Lower lobe of right lung (tissue), 2 donors: ENCODE data around the gene NDRG4. TPM values are rescaled to one million over a fixed set of nuclear protein-coding genes. Genes with fewer than 3 reads are reported as not detected.

Source experiments
- ATAC-seq, 2 donors: fragments of 200-7000 bp; cut with Tn5 transposase; one replicate each; pipeline ENCODE4 v1.9.1; 2020 to 2022; ENCODE audit warnings: mild to moderate bottlenecking in 2 of 2, moderate library complexity in 2 of 2
- DNase-seq: peaks from one replicate; pipeline ENCODE4 v3.0.0-alpha.2; 2020
- H3K27ac ChIP-seq: fragments of 200-600 bp; one replicate; pipeline ENCODE4 v1.8.0; 2022
- H3K27me3 ChIP-seq: fragments of 200-600 bp; one replicate; pipeline ENCODE4 v1.8.0; 2022; ENCODE audit warnings: low read depth
- H3K36me3 ChIP-seq: fragments of 200-600 bp; one replicate; pipeline ENCODE4 v1.8.0; 2022; ENCODE audit warnings: mild to moderate bottlenecking
- H3K4me1 ChIP-seq: fragments of 200-600 bp; one replicate; pipeline ENCODE4 v1.8.0; 2022
- H3K4me3 ChIP-seq: fragments of 200-600 bp; one replicate; pipeline ENCODE4 v1.8.0; 2022; ENCODE audit warnings: mild to moderate bottlenecking
- H3K9me3 ChIP-seq: fragments of 200-600 bp; one replicate; pipeline ENCODE4 v1.8.0; 2022
- intact Hi-C: fragments of 100-400 bp; cut with DNase I; formaldehyde crosslinking; loops from one replicate; pipeline ENCODE4 v1.11.0; 2022
- total RNA-seq: library from RNA; stranded (reverse); fragmentation: NEBNext Ultra II Directional; extraction: Animal tissue kit (Norgen Biotek cat#: 25700); gene quantifications from one replicate; pipeline ENCODE4 v1.2.1, GENCODE V29; 2021
- TF ChIP-seq, protein P1 (sequence below): fragments of 200-600 bp; IDR thresholded peaks from one replicate; pipeline ENCODE4 v1.8.0; 2022; ENCODE audit warnings: antibody characterized with exemption, mild to moderate bottlenecking
- donor health status: DM: no; HTN: yes; CAD: no; lungs with severe emphysema.

Gene NDRG4
- total RNA-seq, 1 donor from 2014 or later, result 47.9 TPM

GRCh38 chr16:58508671-58509251, 8.8 kb downstream of the NDRG4 start:
- TF ChIP-seq, protein P1, sequence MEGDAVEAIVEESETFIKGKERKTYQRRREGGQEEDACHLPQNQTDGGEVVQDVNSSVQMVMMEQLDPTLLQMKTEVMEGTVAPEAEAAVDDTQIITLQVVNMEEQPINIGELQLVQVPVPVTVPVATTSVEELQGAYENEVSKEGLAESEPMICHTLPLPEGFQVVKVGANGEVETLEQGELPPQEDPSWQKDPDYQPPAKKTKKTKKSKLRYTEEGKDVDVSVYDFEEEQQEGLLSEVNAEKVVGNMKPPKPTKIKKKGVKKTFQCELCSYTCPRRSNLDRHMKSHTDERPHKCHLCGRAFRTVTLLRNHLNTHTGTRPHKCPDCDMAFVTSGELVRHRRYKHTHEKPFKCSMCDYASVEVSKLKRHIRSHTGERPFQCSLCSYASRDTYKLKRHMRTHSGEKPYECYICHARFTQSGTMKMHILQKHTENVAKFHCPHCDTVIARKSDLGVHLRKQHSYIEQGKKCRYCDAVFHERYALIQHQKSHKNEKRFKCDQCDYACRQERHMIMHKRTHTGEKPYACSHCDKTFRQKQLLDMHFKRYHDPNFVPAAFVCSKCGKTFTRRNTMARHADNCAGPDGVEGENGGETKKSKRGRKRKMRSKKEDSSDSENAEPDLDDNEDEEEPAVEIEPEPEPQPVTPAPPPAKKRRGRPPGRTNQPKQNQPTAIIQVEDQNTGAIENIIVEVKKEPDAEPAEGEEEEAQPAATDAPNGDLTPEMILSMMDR, result no peak
- ATAC-seq, result no peak

GRCh38 chr16:58509256-58510096, 9.5 kb downstream of the NDRG4 start:
- ATAC-seq (no peak), DNase-seq (peak; percentile 41)
- Histone ChIP-seq H3K27ac (no peak overlapping the region), H3K27me3 (no peaks in the 10 kb centered on the region), H3K9me3 (no peaks in the 10 kb centered on the region), H3K36me3 (no peaks in the 10 kb centered on the region), H3K4me1 (peaks cover 4% of the 10 kb centered on the region), H3K4me3 (no peak overlapping the region)
- TF ChIP-seq, protein P1, result no peak
- intact Hi-C loops, result no loop called here

More at GRCh38 chr16:58508671-58509251, 8.8 kb downstream of the NDRG4 start:
- H3K27me3 ChIP-seq, result no peaks in the 10 kb centered on the region
- H3K9me3 ChIP-seq, result no peaks in the 10 kb centered on the region
- intact Hi-C loops, result no loop called here
- H3K4me3 ChIP-seq, result no peak overlapping the region
- no peaks in the 10 kb centered on the region for H3K4me1 ChIP-seq
- no peaks in the 10 kb centered on the region for H3K36me3 ChIP-seq
- peak; percentile 20 for DNase-seq
- H3K27ac ChIP-seq, result no peak overlapping the region

DNA sequence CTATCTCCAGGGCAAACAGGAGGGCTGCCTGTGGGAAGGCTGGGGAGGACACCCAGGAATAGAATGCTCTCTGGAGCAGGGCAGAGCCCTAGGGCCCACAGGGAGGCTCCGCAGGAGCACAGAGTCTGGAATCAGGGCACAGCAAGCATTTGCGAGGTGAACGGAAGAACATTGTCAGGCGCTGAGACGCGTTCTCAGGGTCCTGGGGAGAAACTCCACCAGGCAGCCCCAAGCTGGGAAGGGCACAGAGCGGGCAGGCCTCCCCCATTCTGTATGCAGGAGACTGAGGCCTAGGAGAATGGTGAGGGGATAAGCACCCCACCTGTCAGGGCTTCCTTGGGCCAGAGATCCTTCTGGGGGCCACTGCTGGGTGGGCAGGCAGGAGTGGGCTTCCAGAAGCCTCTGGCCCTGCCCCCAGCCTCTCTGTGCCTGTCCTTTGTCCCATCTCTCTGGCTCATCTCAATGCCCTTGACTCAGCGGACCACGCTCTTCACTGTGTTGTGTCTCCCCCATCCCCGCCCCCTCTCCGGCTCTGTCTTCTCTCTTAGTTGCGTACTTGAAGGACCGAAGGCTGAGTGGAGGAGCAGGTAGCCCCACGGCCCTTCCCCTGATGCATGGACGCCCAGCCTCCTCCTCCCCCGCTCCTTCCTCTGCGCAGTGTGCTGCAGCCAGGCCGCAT, 10.3 kb downstream of the NDRG4 start:
- TF ChIP-seq, protein P1, result no peak
- no peaks in the 10 kb centered on the region for H3K9me3 ChIP-seq
- intact Hi-C loops, result no loop called here
- no peaks in the 10 kb centered on the region for H3K27me3 ChIP-seq
- H3K27ac ChIP-seq, result no peak overlapping the region
- ATAC-seq (no peak), DNase-seq (peak; percentile 39)
- no peak overlapping the region for H3K4me3 ChIP-seq
- H3K36me3 ChIP-seq, result no peaks in the 10 kb centered on the region
- H3K4me1 ChIP-seq, result peaks cover 10% of the 10 kb centered on the region

- H3K27me3 ChIP-seq, result no peaks in the 10 kb centered on the region
- no peak overlapping the region for H3K4me3 ChIP-seq
- peak; percentile 41 for DNase-seq
- no peaks in the 10 kb centered on the region for H3K36me3 ChIP-seq
- TF ChIP-seq, protein P1, result no peak
- ATAC-seq, result no peak
- H3K4me1 ChIP-seq, result peaks cover 10% of the 10 kb centered on the region
- no peak overlapping the region for H3K27ac ChIP-seq
- no peaks in the 10 kb centered on the region for H3K9me3 ChIP-seq
- intact Hi-C loops, result no loop called here
Observed at GRCh38 chr16:58510776-58511628, 11.1 kb downstream of the NDRG4 start.
